ENCODE measurements around the gene TARBP1.

TARBP1 gene

GRCh38 chr1:234479310-234479559, 256 bp upstream of the TARBP1 start:
- Histone ChIP-seq H3K36me3 (ENCODE audit: insufficient read depth, insufficient read length, low read length) (no peaks in the 10 kb centered on the region), H3K27me3 (ENCODE audit: insufficient read depth, insufficient read length) (no peaks in the 10 kb centered on the region), H3K9ac (ENCODE audit: insufficient read length, low read depth) (peak overlapping the region; percentile 92), H3K4me3 (ENCODE audit: insufficient read length, low read depth) (peak overlapping the region; percentile 78), H3K4me1 (ENCODE audit: insufficient read depth, insufficient read length) (no peaks in the 10 kb centered on the region), H3K9me3 (ENCODE audit: insufficient read depth, low read length) (no peaks in the 10 kb centered on the region)
- TF ChIP-seq SUZ12 (IDR thresholded peaks at IDR 0.05; ENCODE audit: extremely low read depth, insufficient read depth, insufficient read length) (no peak), ZNF274 (IDR thresholded peaks at IDR 0.05; ENCODE audit: low read depth, low read length) (no peak), YY1 (IDR thresholded peaks at IDR 0.05; ENCODE audit: insufficient read depth, insufficient read length) (no peak)
- no peak for DNase-seq (ENCODE audit: low read depth, low spot score)

GRCh38 chr1:234478152-234478480, 863 bp downstream of the TARBP1 start:
- Histone ChIP-seq H3K36me3 (ENCODE audit: insufficient read depth, insufficient read length, low read length) (no peaks in the 10 kb centered on the region), H3K9ac (ENCODE audit: insufficient read length, low read depth) (peak overlapping the region; percentile 92), H3K9me3 (ENCODE audit: insufficient read depth, low read length) (no peaks in the 10 kb centered on the region), H3K4me1 (ENCODE audit: insufficient read depth, insufficient read length) (no peaks in the 10 kb centered on the region), H3K27me3 (ENCODE audit: insufficient read depth, insufficient read length) (no peaks in the 10 kb centered on the region), H3K4me3 (ENCODE audit: insufficient read length, low read depth) (peak overlapping the region; percentile 78)
- TF ChIP-seq YY1 (IDR thresholded peaks at IDR 0.05; ENCODE audit: insufficient read depth, insufficient read length) = no peak
- no peak for TF ChIP-seq SUZ12 (IDR thresholded peaks at IDR 0.05; ENCODE audit: extremely low read depth, insufficient read depth, insufficient read length)
- no peak for TF ChIP-seq ZNF274 (IDR thresholded peaks at IDR 0.05; ENCODE audit: low read depth, low read length)
- DNase-seq (ENCODE audit: low read depth, low spot score) = no peak

GRCh38 chr1:234477386-234478151, 1.4 kb downstream of the TARBP1 start:
- no peak for TF ChIP-seq ZNF274 (IDR thresholded peaks at IDR 0.05; ENCODE audit: low read depth, low read length)
- no peak for TF ChIP-seq SUZ12 (IDR thresholded peaks at IDR 0.05; ENCODE audit: extremely low read depth, insufficient read depth, insufficient read length)
- no peak for TF ChIP-seq YY1 (IDR thresholded peaks at IDR 0.05; ENCODE audit: insufficient read depth, insufficient read length)
- Histone ChIP-seq H3K27me3 (ENCODE audit: insufficient read depth, insufficient read length) (no peaks in the 10 kb centered on the region), H3K9ac (ENCODE audit: insufficient read length, low read depth) (peak overlapping the region; percentile 92), H3K9me3 (ENCODE audit: insufficient read depth, low read length) (no peaks in the 10 kb centered on the region), H3K4me3 (ENCODE audit: insufficient read length, low read depth) (peak overlapping the region; percentile 78), H3K36me3 (ENCODE audit: insufficient read depth, insufficient read length, low read length) (no peaks in the 10 kb centered on the region), H3K4me1 (ENCODE audit: insufficient read depth, insufficient read length) (no peaks in the 10 kb centered on the region)
- no peak for DNase-seq (ENCODE audit: low read depth, low spot score)

- Histone ChIP-seq H3K36me3 (ENCODE audit: insufficient read depth, insufficient read length, low read length) (no peaks in the 10 kb centered on the region), H3K27me3 (ENCODE audit: insufficient read depth, insufficient read length) (no peaks in the 10 kb centered on the region), H3K4me3 (ENCODE audit: insufficient read length, low read depth) (no peak overlapping the region), H3K9ac (ENCODE audit: insufficient read length, low read depth) (no peak overlapping the region), H3K9me3 (ENCODE audit: insufficient read depth, low read length) (no peaks in the 10 kb centered on the region), H3K4me1 (ENCODE audit: insufficient read depth, insufficient read length) (no peaks in the 10 kb centered on the region)
- no peak for DNase-seq (ENCODE audit: low read depth, low spot score)
- TF ChIP-seq ZNF274 (IDR thresholded peaks at IDR 0.05; ENCODE audit: low read depth, low read length) = no peak
- TF ChIP-seq YY1 (IDR thresholded peaks at IDR 0.05; ENCODE audit: insufficient read depth, insufficient read length) = no peak
- TF ChIP-seq SUZ12 (IDR thresholded peaks at IDR 0.05; ENCODE audit: extremely low read depth, insufficient read depth, insufficient read length) = no peak
These were observed 2.8 kb downstream of the TARBP1 start for GRCh38 chr1:234476172-234476571.

- no peak overlapping the region for H3K9ac ChIP-seq (ENCODE audit: insufficient read length, low read depth)
- TF ChIP-seq SUZ12 (IDR thresholded peaks at IDR 0.05; ENCODE audit: extremely low read depth, insufficient read depth, insufficient read length) (no peak), YY1 (IDR thresholded peaks at IDR 0.05; ENCODE audit: insufficient read depth, insufficient read length) (no peak)
- no peaks in the 10 kb centered on the region for H3K27me3 ChIP-seq (ENCODE audit: insufficient read depth, insufficient read length)
- no peaks in the 10 kb centered on the region for H3K4me1 ChIP-seq (ENCODE audit: insufficient read depth, insufficient read length)
- no peak for DNase-seq (ENCODE audit: low read depth, low spot score)
- no peaks in the 10 kb centered on the region for H3K9me3 ChIP-seq (ENCODE audit: insufficient read depth, low read length)
- H3K4me3 ChIP-seq (ENCODE audit: insufficient read length, low read depth) = no peak overlapping the region
- no peaks in the 10 kb centered on the region for H3K36me3 ChIP-seq (ENCODE audit: insufficient read depth, insufficient read length, low read length)
These were observed 3.7 kb downstream of the TARBP1 start for GRCh38 chr1:234475167-234475793.

DNA sequence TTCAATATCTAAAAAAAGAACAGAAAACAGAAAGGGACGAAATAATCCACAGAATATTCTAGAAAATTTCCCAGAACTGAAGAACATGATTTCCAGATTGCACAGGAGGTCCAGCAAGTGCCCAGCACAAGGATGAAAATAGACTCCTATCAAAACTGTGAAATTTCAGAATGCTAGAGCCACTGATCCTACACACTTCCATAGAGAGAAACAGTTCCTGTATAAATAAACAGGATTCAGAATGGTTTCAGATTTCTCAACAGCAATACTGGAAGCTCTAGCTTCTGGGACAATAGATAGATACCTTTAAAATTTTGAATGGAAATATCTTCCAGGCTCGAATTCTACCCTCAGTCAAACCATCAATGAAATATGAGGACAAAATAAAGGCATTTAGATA, 4.6 kb downstream of the TARBP1 start:
- Histone ChIP-seq H3K27me3 (ENCODE audit: insufficient read depth, insufficient read length) (no peaks in the 10 kb centered on the region), H3K4me1 (ENCODE audit: insufficient read depth, insufficient read length) (no peaks in the 10 kb centered on the region)

GRCh38 chr1:234473118-234473517, 5.9 kb downstream of the TARBP1 start:
- Histone ChIP-seq H3K36me3 (ENCODE audit: insufficient read depth, insufficient read length, low read length) (peaks cover 3% of the 10 kb centered on the region), H3K9ac (ENCODE audit: insufficient read length, low read depth) (no peak overlapping the region), H3K4me3 (ENCODE audit: insufficient read length, low read depth) (no peak overlapping the region), H3K9me3 (ENCODE audit: insufficient read depth, low read length) (no peaks in the 10 kb centered on the region), H3K27me3 (ENCODE audit: insufficient read depth, insufficient read length) (no peaks in the 10 kb centered on the region), H3K4me1 (ENCODE audit: insufficient read depth, insufficient read length) (no peaks in the 10 kb centered on the region)
- TF ChIP-seq ZNF274 (IDR thresholded peaks at IDR 0.05; ENCODE audit: low read depth, low read length) = no peak
- no peak for TF ChIP-seq SUZ12 (IDR thresholded peaks at IDR 0.05; ENCODE audit: extremely low read depth, insufficient read depth, insufficient read length)
- TF ChIP-seq YY1 (IDR thresholded peaks at IDR 0.05; ENCODE audit: insufficient read depth, insufficient read length) = no peak
- no peak for DNase-seq (ENCODE audit: low read depth, low spot score)

More for the DNA sequence above, 4.6 kb downstream of the TARBP1 start:
- DNase-seq (ENCODE audit: low read depth, low spot score) = no peak
- no peak overlapping the region for H3K4me3 ChIP-seq (ENCODE audit: insufficient read length, low read depth)
- H3K9ac ChIP-seq (ENCODE audit: insufficient read length, low read depth) = no peak overlapping the region
- no peak for TF ChIP-seq YY1 (IDR thresholded peaks at IDR 0.05; ENCODE audit: insufficient read depth, insufficient read length)
- TF ChIP-seq SUZ12 (IDR thresholded peaks at IDR 0.05; ENCODE audit: extremely low read depth, insufficient read depth, insufficient read length) = no peak
- no peak for TF ChIP-seq ZNF274 (IDR thresholded peaks at IDR 0.05; ENCODE audit: low read depth, low read length)
- no peaks in the 10 kb centered on the region for H3K9me3 ChIP-seq (ENCODE audit: insufficient read depth, low read length)
- H3K36me3 ChIP-seq (ENCODE audit: insufficient read depth, insufficient read length, low read length) = no peaks in the 10 kb centered on the region

All from NT2/D1 (cell line).